Measurements from ENCODE around the gene PDGFA. TPM values are rescaled to one million over a fixed set of nuclear protein-coding genes. Genes with fewer than 3 reads are reported as not detected.

PDGFA gene
- total RNA-seq, 1 donor from 2014 or later, result 0.85 TPM

- Mint-ChIP-seq H3K27me3 (ENCODE audit: unreplicated experiment) (peaks cover 8% of the 10 kb centered on the region), H3K27ac (ENCODE audit: unreplicated experiment) (no peak overlapping the region), H3K36me3 (ENCODE audit: low read depth, unreplicated experiment) (no peaks in the 10 kb centered on the region), H3K4me3 (ENCODE audit: unreplicated experiment) (no peak overlapping the region), H3K9me3 (ENCODE audit: unreplicated experiment) (no peaks in the 10 kb centered on the region), H3K4me1 (ENCODE audit: unreplicated experiment) (no peaks in the 10 kb centered on the region)
- no peak for DNase-seq (ENCODE audit: low spot score)
- no peak for TF ChIP-seq CTCF (IDR thresholded peaks at IDR 0.05; ENCODE audit: unreplicated experiment)
These were observed 19.4 kb upstream of the PDGFA start for GRCh38 chr7:538764-539685.

GRCh38 chr7:537911-538634 lies 18.4 kb upstream of the PDGFA start:
- no peak for DNase-seq (ENCODE audit: low spot score)

GRCh38 chr7:536231-536630 lies 16.6 kb upstream of the PDGFA start:
- H3K9me3 Mint-ChIP-seq (ENCODE audit: unreplicated experiment), result no peaks in the 10 kb centered on the region
- no peak for DNase-seq (ENCODE audit: low spot score)
- TF ChIP-seq CTCF (IDR thresholded peaks at IDR 0.05; ENCODE audit: unreplicated experiment), result no peak
- H3K36me3 Mint-ChIP-seq (ENCODE audit: low read depth, unreplicated experiment), result no peaks in the 10 kb centered on the region
- no peak overlapping the region for H3K4me3 Mint-ChIP-seq (ENCODE audit: unreplicated experiment)
- no peaks in the 10 kb centered on the region for H3K4me1 Mint-ChIP-seq (ENCODE audit: unreplicated experiment)
- no peak overlapping the region for H3K27ac Mint-ChIP-seq (ENCODE audit: unreplicated experiment)
- peaks cover 2% of the 10 kb centered on the region for H3K27me3 Mint-ChIP-seq (ENCODE audit: unreplicated experiment)

More at GRCh38 chr7:537911-538634, 18.4 kb upstream of the PDGFA start:
- Mint-ChIP-seq H3K9me3 (ENCODE audit: unreplicated experiment) (no peaks in the 10 kb centered on the region), H3K36me3 (ENCODE audit: low read depth, unreplicated experiment) (no peaks in the 10 kb centered on the region), H3K27me3 (ENCODE audit: unreplicated experiment) (peaks cover 8% of the 10 kb centered on the region), H3K4me3 (ENCODE audit: unreplicated experiment) (no peak overlapping the region), H3K4me1 (ENCODE audit: unreplicated experiment) (no peaks in the 10 kb centered on the region), H3K27ac (ENCODE audit: unreplicated experiment) (no peak overlapping the region)
- TF ChIP-seq CTCF (IDR thresholded peaks at IDR 0.05; ENCODE audit: unreplicated experiment), result no peak

GRCh38 chr7:534959-535358 lies 15.3 kb upstream of the PDGFA start:
- no peak for DNase-seq (ENCODE audit: low spot score)
- Mint-ChIP-seq H3K9me3 (ENCODE audit: unreplicated experiment) (no peaks in the 10 kb centered on the region), H3K27ac (ENCODE audit: unreplicated experiment) (no peak overlapping the region), H3K36me3 (ENCODE audit: low read depth, unreplicated experiment) (no peaks in the 10 kb centered on the region), H3K4me1 (ENCODE audit: unreplicated experiment) (no peaks in the 10 kb centered on the region), H3K27me3 (ENCODE audit: unreplicated experiment) (peaks cover 2% of the 10 kb centered on the region), H3K4me3 (ENCODE audit: unreplicated experiment) (no peak overlapping the region)
- TF ChIP-seq CTCF (IDR thresholded peaks at IDR 0.05; ENCODE audit: unreplicated experiment), result no peak

GRCh38 chr7:534075-534474 lies 14.4 kb upstream of the PDGFA start:
- H3K27me3 Mint-ChIP-seq (ENCODE audit: unreplicated experiment), result peaks cover 2% of the 10 kb centered on the region
- no peak for TF ChIP-seq CTCF (IDR thresholded peaks at IDR 0.05; ENCODE audit: unreplicated experiment)
- peak overlapping the region; percentile 75 for H3K4me3 Mint-ChIP-seq (ENCODE audit: unreplicated experiment)
- H3K4me1 Mint-ChIP-seq (ENCODE audit: unreplicated experiment), result no peaks in the 10 kb centered on the region
- DNase-seq (ENCODE audit: low spot score), result no peak
- H3K27ac Mint-ChIP-seq (ENCODE audit: unreplicated experiment), result no peak overlapping the region
- H3K9me3 Mint-ChIP-seq (ENCODE audit: unreplicated experiment), result no peaks in the 10 kb centered on the region
- no peaks in the 10 kb centered on the region for H3K36me3 Mint-ChIP-seq (ENCODE audit: low read depth, unreplicated experiment)

All from endothelial cell (in vitro differentiated cells).